GM12892 (cell line): ENCODE measurements around the gene ANKRD55.
"Not testable (repeated sequence)": the region's sequence is repeated elsewhere in the genome, so short reads cannot be mapped to it uniquely, and the experiment has no call there.

Experiments used
- DNase-seq: peaks from one replicate; pipeline ENCODE4 v3.0.0; 2011; ENCODE audit not compliant: insufficient read length
- FAIRE-seq: peaks from 2 replicates; lab custom pipeline; 2011; peaks lifted over from hg19 to GRCh38; lab: Jason Lieb, UNC
- POLR2A ChIP-seq: IDR thresholded peaks from 2 replicates; pipeline ENCODE4 v1.6.1; 2011; ENCODE audit warnings: low read depth, low read length, control low read depth
- POLR2AphosphoS5 ChIP-seq: IDR thresholded peaks from 2 replicates; pipeline ENCODE4 v1.6.1; 2011; ENCODE audit warnings: low read depth, low read length, control low read depth
- TAF1 ChIP-seq: IDR thresholded peaks from 2 replicates; pipeline ENCODE4 v1.6.1; 2011; ENCODE audit warnings: low read depth, mild to moderate bottlenecking, control low read depth, low read length, borderline replicate concordance

The ANKRD55 gene

GRCh38 chr5:56142614-56143372 lies 90.3 kb downstream of the ANKRD55 start:
- no peak for DNase-seq
- FAIRE-seq: no peak
- TF ChIP-seq POLR2AphosphoS5: no peak
- TF ChIP-seq TAF1: no peak
- no peak for TF ChIP-seq POLR2A

DNA sequence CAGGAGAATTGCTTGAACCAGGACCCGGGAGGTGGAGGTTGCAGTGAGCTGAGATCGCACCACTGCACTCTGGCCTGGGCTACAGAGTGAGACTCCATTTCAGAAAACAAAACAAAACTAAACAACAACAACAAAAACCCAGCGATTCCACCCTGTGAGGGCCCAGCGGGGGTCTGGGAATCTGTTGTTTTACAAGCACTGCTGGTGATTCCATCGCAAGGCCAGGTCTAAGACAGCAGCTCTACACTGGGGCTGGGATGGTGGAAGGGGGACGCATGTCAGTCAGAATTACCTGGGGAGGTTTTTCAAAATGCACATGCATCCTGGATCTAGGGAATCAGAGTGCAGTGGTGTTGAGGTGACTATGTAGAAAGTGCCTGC lies 90.9 kb downstream of the ANKRD55 start:
- no peak for DNase-seq
- TF ChIP-seq TAF1 (no peak), POLR2A (no peak), POLR2AphosphoS5 (no peak)
- no peak for FAIRE-seq

GRCh38 chr5:56140073-56140472 lies 93.1 kb downstream of the ANKRD55 start:
- no peak for TF ChIP-seq POLR2AphosphoS5
- no peak for TF ChIP-seq TAF1
- TF ChIP-seq POLR2A: no peak
- DNase-seq (no peak), FAIRE-seq (no peak)

DNA sequence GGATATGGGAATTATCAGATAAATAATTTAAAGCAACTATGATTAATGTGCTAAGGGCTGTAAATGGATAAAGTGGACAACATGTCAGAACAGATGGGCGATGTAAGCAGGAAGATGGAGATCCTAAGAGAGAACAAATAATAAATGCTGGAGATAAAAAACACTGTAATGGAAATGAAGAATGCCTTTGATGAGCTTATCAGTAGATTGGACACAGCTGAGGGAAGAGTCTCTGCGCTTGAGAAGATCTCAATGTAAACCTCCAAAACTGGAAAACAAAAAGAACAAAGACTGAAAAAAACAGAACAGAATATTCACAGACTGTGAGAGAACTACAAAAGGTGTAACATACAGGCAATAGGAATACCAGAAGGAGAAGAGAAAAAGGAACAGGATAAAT lies 102.5 kb downstream of the ANKRD55 start:
- FAIRE-seq: no peak

GRCh38 chr5:56129288-56129687 lies 103.8 kb downstream of the ANKRD55 start:
- no peak for TF ChIP-seq POLR2A
- FAIRE-seq: no peak

More for the DNA sequence above, 102.5 kb downstream of the ANKRD55 start:
- TF ChIP-seq POLR2A (no peak), TAF1 (no peak), POLR2AphosphoS5 (no peak)
- DNase-seq: no peak

DNA sequence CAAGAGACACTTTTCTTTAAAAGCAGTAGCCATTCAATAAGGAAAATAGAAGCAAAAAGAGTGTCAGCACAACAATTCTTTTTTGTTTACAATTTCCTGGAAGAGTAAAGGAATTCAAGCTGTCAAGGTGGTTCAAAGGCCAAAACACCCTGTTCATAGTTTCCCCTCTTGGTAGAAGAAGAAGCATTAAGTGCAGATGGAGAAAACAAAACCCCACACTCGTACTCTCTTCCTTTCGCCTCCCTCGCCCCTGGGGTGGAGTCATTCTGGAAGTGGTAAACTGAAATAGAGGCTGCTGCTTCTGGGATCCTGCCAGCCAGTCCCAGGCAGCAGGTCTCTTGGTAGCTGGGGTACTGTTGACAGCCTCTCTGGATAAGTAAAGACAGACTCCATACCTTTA lies 105.0 kb downstream of the ANKRD55 start:
- DNase-seq (no peak), FAIRE-seq (no peak)
- TF ChIP-seq POLR2A: no peak
- no peak for TF ChIP-seq POLR2AphosphoS5
- TF ChIP-seq TAF1: no peak

More at GRCh38 chr5:56129288-56129687, 103.8 kb downstream of the ANKRD55 start:
- no peak for DNase-seq

GRCh38 chr5:56126487-56127179 lies 106.5 kb downstream of the ANKRD55 start:
- DNase-seq (no peak), FAIRE-seq (no peak)
- TF ChIP-seq POLR2AphosphoS5 (no peak), POLR2A (no peak), TAF1 (no peak)

DNA sequence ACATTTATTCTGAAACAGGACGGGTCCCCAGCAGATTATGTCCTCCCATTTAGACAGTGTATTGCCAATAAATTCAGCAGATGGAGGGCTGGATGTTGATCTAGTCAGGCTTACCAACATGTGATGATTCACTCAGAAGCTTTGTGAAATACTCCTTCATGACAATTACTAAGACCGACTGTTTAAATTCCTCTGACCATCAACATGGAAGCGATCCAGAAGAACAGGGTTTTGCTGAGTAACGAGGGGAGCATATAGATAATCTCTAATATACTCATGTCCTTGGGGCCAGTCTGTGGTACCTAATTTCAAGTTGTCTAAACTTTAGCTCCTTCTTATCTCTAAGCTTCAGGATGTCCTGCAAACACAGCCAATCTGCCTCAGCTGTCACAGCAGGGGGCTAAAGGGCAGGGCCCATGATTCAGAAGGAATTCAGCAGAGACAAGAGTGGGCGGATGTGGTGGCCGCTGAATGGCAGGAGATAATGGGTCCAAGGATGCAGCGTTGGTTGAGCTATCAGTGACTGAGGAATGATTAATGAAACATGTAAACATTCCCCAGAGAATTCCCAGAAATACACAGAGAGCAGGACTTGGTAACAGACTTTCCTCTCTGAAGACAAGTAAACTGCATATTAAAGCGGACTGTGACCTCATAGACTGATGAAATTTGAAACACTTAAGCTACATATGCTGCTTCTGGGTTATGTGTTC lies 109.4 kb downstream of the ANKRD55 start:
- no peak for FAIRE-seq
- no peak for DNase-seq

DNA sequence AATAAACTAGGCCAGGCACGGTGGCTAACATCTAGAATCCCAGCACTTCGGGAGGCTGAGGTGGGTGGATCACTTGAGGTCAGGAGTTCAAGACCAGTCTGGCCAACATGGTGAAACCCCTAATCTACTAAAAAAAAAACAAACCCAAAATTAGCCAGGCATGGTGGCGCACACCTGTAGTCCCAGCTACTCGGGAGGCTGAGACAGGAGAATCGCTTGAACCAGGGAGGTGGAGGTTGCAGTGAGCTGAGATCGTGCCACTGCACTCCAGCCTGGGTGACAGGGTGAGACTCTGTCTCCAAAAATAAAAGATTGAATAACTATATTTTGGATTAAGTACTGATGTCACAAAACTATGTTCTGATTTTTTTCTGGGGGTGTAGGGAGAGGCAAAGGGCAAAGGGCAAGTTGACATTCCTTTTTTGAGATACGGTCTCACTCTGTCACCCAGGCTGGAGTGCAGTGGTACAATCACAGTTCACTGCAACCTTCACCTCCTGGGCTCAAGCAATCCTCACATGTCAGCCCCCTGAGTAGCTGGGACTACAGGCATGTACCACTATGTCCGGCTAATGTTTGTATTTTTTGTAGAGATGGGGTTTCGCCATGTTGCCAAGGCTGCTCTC lies 110.7 kb downstream of the ANKRD55 start:
- not testable (repeated sequence) for DNase-seq, FAIRE-seq

More for the DNA sequence above, 109.4 kb downstream of the ANKRD55 start:
- TF ChIP-seq POLR2A (no peak), POLR2AphosphoS5 (no peak), TAF1 (no peak)

DNA sequence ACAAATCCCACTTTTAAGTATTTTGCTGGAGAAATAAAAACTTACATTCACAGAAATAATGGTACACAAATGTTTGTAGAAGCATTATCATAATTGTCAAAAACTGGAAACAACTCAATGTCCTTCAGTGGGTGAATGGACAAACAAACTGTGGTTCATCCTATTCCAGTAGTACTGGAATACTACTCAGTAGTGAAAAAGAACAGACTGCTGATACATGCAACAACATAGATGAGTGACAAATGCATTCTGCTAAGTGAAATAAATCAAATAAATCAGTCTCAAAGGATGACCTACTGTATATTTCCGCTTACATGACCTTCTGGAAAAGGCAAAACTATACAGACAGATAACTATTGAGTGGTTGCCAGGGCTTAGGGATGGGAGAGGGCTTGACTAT lies 114.1 kb downstream of the ANKRD55 start:
- no peak for TF ChIP-seq POLR2AphosphoS5
- no peak for TF ChIP-seq POLR2A
- no peak for TF ChIP-seq TAF1
- no peak for DNase-seq
- no peak for FAIRE-seq

- FAIRE-seq (no peak), DNase-seq (no peak)
- TF ChIP-seq POLR2A (no peak), TAF1 (no peak), POLR2AphosphoS5 (no peak)
Observed at GRCh38 chr5:56116599-56117141, 116.5 kb downstream of the ANKRD55 start.
